Nephron progenitor cell (in vitro differentiated cells): ENCODE results near the gene TEF.
A peak's percentile ranks its signal among the peaks of the same experiment; 100 is the strongest.
"Not testable (repeated sequence)": the region's sequence is repeated elsewhere in the genome, so short reads cannot be mapped to it uniquely, and the experiment has no call there.

Experiments used
- DNase-seq: peaks from one replicate; pipeline ENCODE4 v3.0.0; 2021
- H3K27ac Mint-ChIP-seq: 2 replicates; pipeline ENCODE4 v1.8.0; 2021; ENCODE audit warnings: mild to moderate bottlenecking, moderate library complexity, mixed read lengths
- H3K27me3 Mint-ChIP-seq: 2 replicates; pipeline ENCODE4 v1.8.0; 2021; ENCODE audit warnings: mild to moderate bottlenecking, low read depth, mixed read lengths; ENCODE audit not compliant: poor library complexity
- H3K36me3 Mint-ChIP-seq: 2 replicates; pipeline ENCODE4 v1.8.0; 2021; ENCODE audit warnings: low read depth, mixed read lengths
- H3K4me1 Mint-ChIP-seq: 2 replicates; pipeline ENCODE4 v1.8.0; 2021; ENCODE audit warnings: mixed read lengths
- H3K4me3 Mint-ChIP-seq: 2 replicates; pipeline ENCODE4 v1.8.0; 2021; ENCODE audit warnings: mild to moderate bottlenecking, moderate library complexity, mixed read lengths
- H3K9me3 Mint-ChIP-seq: 2 replicates; pipeline ENCODE4 v1.8.0; 2021; ENCODE audit warnings: mild to moderate bottlenecking, moderate library complexity, mixed read lengths
- CTCF ChIP-seq: fragments of 200-600 bp; sonication (generic); IDR thresholded peaks from 2 replicates; pipeline ENCODE4 v1.5.0; 2021; ENCODE audit warnings: antibody characterized with exemption

TEF gene

GRCh38 chr22:41429232-41429950, 47.6 kb downstream of the TEF start:
- no peaks in the 10 kb centered on the region for H3K27me3 Mint-ChIP-seq
- H3K27ac Mint-ChIP-seq = peak overlapping the region; percentile 90
- H3K9me3 Mint-ChIP-seq = no peaks in the 10 kb centered on the region
- peaks cover 32% of the 10 kb centered on the region for H3K4me1 Mint-ChIP-seq
- H3K4me3 Mint-ChIP-seq = no peak overlapping the region
- TF ChIP-seq CTCF = no peak
- no peak for DNase-seq
- peaks cover 48% of the 10 kb centered on the region for H3K36me3 Mint-ChIP-seq

- no peak for DNase-seq
- Mint-ChIP-seq H3K4me1 (peaks cover 32% of the 10 kb centered on the region), H3K27me3 (no peaks in the 10 kb centered on the region), H3K27ac (peak overlapping the region; percentile 90), H3K36me3 (peaks cover 51% of the 10 kb centered on the region), H3K4me3 (no peak overlapping the region), H3K9me3 (no peaks in the 10 kb centered on the region)
- TF ChIP-seq CTCF = no peak
Observed at GRCh38 chr22:41429951-41430332, 48.2 kb downstream of the TEF start.

- H3K27ac Mint-ChIP-seq = peak overlapping the region; percentile 89
Observed at GRCh38 chr22:41431656-41432055, 49.9 kb downstream of the TEF start.

GRCh38 chr22:41433480-41433879, 51.7 kb downstream of the TEF start:
- H3K4me1 Mint-ChIP-seq = peaks cover 46% of the 10 kb centered on the region

More at GRCh38 chr22:41431656-41432055, 49.9 kb downstream of the TEF start:
- H3K36me3 Mint-ChIP-seq = peaks cover 55% of the 10 kb centered on the region
- H3K9me3 Mint-ChIP-seq = no peaks in the 10 kb centered on the region
- H3K4me1 Mint-ChIP-seq = peaks cover 37% of the 10 kb centered on the region
- TF ChIP-seq CTCF = no peak
- H3K4me3 Mint-ChIP-seq = no peak overlapping the region
- no peaks in the 10 kb centered on the region for H3K27me3 Mint-ChIP-seq
- no peak for DNase-seq

GRCh38 chr22:41434361-41435003, 52.7 kb downstream of the TEF start:
- not testable (repeated sequence) for H3K9me3 Mint-ChIP-seq, H3K27me3 Mint-ChIP-seq, DNase-seq, H3K4me3 Mint-ChIP-seq
- peaks cover 53% of the 10 kb centered on the region for H3K4me1 Mint-ChIP-seq
- H3K36me3 Mint-ChIP-seq = peaks cover 67% of the 10 kb centered on the region
- peak overlapping the region; percentile 63 for H3K27ac Mint-ChIP-seq

More at GRCh38 chr22:41433480-41433879, 51.7 kb downstream of the TEF start:
- DNase-seq, H3K27me3 Mint-ChIP-seq, H3K27ac Mint-ChIP-seq, H3K4me3 Mint-ChIP-seq, H3K9me3 Mint-ChIP-seq: not testable (repeated sequence)
- H3K36me3 Mint-ChIP-seq = peaks cover 59% of the 10 kb centered on the region

- Mint-ChIP-seq H3K9me3 (no peaks in the 10 kb centered on the region), H3K36me3 (peaks cover 69% of the 10 kb centered on the region), H3K27me3 (no peaks in the 10 kb centered on the region), H3K27ac (peak overlapping the region; percentile 16), H3K4me3 (no peak overlapping the region), H3K4me1 (peaks cover 52% of the 10 kb centered on the region)
- TF ChIP-seq CTCF = no peak
- DNase-seq = no peak
Observed at GRCh38 chr22:41435560-41435959, 53.8 kb downstream of the TEF start.
